Iris pigment epithelial cell (primary cell): ENCODE data around the gene LGR6.
"Not testable (repeated sequence)": the region's sequence is repeated elsewhere in the genome, so short reads cannot be mapped to it uniquely, and the experiment has no call there.

ENCODE experiments used
- DNase-seq: peaks from one replicate; pipeline ENCODE4 v3.0.0-alpha.2; 2011; ENCODE audit warnings: low read depth

LGR6 gene

GRCh38 chr1:202343652-202344349, 150.2 kb downstream of the LGR6 start:
- DNase-seq = peak; percentile 35

GRCh38 chr1:202348005-202348508, 154.5 kb downstream of the LGR6 start:
- DNase-seq = no peak

- DNase-seq = peak; percentile 100
Observed at GRCh38 chr1:202348509-202349205, 155.1 kb downstream of the LGR6 start, which contains the start of gene PPP1R12B. Gene PPP1R12B, plus strand, starts transcription at chr1:202348699. Its CDS starts 153 bp downstream, at chr1:202348852.

GRCh38 chr1:202349206-202349928, 155.8 kb downstream of the LGR6 start:
- peak; percentile 72 for DNase-seq

GRCh38 chr1:202351725-202352124, 158.1 kb downstream of the LGR6 start:
- peak; percentile 34 for DNase-seq

- DNase-seq = not testable (repeated sequence)
Observed at GRCh38 chr1:202352583-202353197, 159.1 kb downstream of the LGR6 start.

GRCh38 chr1:202355944-202356553, 162.4 kb downstream of the LGR6 start:
- DNase-seq = no peak

- DNase-seq = no peak
Observed at GRCh38 chr1:202357506-202357905, 163.9 kb downstream of the LGR6 start.

- DNase-seq = no peak
Observed at GRCh38 chr1:202361224-202361623, 167.6 kb downstream of the LGR6 start.

GRCh38 chr1:202361701-202362100, 168.1 kb downstream of the LGR6 start:
- no peak for DNase-seq

- no peak for DNase-seq
Observed at GRCh38 chr1:202362212-202362611, 168.6 kb downstream of the LGR6 start.

- DNase-seq = peak; percentile 59
Observed at GRCh38 chr1:202365092-202365815, 171.7 kb downstream of the LGR6 start.

GRCh38 chr1:202367271-202367670, 173.7 kb downstream of the LGR6 start:
- no peak for DNase-seq
